ENCODE results near the gene PEX5.

PEX5 gene

DNA sequence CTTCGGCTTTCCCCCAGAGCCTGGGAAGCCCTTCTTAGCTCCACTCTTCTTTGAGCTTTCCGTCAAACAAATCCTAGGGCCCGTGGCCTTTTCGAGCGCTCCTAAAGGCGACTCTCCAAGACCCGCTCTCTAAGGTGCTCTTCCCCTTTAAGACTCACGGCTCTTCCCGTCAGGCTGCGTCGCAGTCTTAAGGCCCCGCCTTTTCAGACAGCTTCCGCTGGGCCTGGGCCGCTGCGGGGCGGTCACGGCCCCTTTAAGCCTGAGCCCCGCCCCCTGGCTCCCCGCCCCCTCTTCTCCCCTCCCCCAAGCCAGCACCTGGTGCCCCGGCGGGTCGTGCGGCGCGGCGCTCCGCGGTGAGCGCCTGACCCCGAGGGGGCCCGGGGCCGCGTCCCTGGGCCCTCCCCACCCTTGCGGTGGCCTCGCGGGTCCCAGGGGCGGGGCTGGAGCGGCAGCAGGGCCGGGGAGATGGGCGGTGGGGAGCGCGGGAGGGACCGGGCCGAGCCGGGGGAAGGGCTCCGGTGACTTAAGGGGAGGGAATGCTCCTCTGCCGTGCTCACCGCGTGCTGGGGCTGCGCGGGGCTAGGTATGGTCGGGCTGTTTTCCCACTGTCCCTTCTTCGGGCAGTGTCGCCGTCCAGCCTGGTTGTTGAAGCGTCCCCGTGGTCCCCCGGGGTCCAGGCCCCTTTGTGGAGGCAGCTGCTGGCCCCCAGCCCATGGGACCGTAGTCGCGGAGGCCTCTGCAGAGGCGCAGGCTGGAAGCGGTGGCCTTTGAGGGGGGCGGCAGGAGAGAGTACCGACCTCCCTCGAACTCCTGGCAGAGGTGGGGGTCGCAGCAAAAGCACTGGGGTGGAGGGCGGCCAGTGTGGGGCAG, at the start of gene PEX5:
Gene PEX5, plus strand, starts transcription at position 289 of the 870 bp plus-strand sequence. CDS start 692 bp downstream, outside the sequence.
- DNase-seq, result peak; percentile 85

DNA sequence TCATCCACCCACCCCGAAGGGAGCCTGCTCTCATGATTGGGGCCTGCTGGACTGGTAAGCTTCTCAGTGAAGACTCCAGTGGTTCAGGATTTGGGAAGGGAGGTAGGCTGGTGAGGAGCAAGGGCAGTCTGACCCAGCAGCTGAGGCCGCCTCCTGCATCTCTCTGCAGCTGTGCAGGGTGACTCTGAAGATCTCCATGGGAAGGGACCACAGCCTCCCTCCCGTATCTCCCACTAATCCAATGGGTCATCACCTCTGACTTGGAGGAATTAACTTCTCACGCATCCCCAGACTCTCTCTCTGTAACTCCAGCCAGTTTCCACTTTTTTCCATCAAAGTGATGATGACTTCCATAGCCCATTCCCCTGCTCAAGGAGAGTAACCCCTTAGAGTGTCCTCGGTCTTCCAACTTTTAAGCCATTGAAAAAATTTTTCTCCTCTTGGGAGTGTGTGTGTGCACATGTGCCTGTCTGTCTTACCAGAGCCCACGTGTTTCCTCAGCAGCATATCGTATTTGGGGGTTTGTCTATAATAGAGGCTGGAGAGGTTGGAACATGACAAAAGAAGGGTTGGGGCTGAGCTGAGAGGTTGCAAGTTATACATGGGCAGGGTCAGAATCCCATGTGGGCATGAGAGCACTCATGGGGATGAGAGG, 48.0 kb upstream of the PEX5 start:
- no peak for DNase-seq

DNA sequence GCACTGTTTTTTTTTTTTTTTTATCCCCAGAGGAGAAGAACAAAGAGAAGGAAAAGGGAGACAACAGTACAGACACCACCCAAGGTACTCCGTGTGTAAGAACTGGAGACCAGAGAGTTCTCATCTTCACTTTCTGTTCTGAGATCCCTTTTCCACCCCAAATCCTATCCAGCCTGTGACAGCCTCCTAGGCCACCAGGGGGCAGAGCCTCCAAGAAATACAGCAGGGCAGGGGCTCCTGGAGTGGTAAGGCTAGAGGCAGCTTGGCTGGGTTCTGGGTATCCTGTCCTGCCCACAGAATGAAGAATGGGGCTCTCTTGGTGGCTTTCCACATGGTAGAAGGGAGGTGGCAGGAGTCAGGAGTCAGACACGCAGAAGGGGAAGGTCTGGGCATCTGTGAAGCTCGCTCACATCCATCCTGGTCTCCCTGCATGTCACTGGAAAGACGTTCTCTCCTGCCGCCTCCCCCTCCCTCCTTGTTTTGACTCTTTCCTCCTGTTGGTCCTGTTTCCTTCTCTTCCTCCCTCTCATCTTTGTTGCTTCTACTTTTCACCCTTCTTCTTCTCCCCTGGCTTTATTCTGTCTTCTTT, 47.3 kb upstream of the PEX5 start:
- peak; percentile 54 for DNase-seq

DNA sequence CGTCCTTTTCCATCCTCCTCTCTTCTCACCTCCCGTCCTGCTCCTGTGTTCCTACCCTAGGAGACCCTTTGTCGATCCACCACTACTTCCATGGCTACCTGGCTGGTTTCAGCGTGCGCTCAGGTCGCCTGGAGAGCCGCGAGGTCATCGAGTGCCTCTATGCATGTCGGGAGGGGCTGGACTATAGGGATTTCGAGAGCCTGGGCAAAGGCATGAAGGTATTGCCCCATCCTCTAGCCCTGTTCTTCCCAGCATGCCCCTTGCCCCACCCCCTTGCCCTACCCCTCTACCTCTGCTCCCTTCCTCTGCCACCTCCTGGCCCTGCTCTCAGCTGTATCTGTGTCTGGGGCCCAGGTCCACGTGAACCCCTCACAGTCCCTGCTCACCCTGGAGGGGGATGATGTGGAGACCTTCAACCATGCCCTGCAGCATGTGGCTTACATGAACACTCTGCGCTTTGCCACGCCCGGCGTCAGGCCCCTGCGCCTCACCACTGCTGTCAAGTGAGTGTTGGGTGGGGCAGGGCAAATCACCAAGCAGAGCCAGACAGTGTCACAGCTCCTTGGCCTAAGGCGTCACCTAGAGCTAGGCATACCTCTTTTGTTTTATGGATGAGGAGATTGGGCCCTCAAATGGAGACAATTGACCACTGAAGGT, 46.5 kb upstream of the PEX5 start:
- no peak for DNase-seq

- DNase-seq, result no peak
Observed at GRCh38 chr12:7143564-7143963, 45.9 kb upstream of the PEX5 start.

- DNase-seq, result peak; percentile 11
Observed at GRCh38 chr12:7144414-7145120, 44.9 kb upstream of the PEX5 start.

DNA sequence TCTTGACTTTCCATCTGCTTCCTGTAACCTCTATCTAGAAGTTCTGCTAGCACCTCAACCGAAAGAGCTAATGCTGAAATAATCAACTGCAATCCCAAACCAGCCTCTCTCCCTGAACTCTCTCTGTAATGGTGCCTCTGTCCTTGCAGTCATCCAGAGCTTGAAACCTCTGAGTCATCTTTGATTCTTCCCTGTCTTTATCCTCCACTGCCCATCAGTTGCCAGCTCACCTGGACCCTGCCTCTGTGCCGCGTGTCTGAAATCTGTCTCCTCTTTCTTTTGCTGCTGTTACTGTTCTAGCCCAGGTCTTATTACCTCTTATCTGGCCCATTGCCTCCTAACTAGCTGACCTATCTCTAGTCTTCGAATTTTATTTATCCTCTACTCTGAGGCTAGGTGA, 43.8 kb upstream of the PEX5 start:
- no peak for DNase-seq

DNA sequence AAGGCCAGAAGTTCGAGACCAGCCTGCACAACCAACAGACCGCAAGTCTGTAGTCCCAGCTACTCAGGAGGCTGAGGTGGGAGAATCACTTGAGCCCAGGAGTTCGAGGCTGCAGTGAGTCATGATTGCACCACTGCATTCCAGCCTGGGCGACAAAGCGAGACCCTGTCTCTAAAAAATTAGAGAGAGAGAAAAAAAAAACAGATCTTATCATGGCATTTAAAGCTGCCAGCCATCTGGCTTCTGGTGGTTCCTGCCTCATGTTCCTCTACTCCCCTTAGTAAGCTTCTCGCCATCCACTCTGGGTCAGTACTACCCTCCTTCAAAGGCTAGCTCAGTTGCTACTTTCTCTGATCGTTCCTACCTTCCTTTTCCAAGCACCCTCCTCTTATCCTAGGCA, 43.3 kb upstream of the PEX5 start:
- DNase-seq, result no peak

DNA sequence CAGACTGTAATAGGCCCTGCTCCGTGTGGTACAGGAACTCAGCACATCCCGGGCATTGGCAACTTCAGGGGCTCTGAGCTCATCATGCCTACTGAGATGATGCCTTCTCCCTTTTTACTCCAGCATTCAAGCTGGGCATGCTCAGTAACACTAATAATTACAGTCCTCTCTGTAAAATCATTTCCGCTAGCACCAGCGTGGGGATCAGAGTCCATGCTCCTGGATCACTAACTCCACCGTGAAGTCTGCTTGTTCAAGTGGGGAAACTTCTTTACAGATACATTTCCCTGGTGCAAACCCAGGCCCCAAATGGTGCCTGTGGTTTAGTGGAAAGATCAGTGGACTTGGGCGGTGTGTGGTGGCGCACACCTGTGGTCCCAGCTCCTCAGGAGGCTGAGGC, 42.6 kb upstream of the PEX5 start:
- no peak for DNase-seq

DNA sequence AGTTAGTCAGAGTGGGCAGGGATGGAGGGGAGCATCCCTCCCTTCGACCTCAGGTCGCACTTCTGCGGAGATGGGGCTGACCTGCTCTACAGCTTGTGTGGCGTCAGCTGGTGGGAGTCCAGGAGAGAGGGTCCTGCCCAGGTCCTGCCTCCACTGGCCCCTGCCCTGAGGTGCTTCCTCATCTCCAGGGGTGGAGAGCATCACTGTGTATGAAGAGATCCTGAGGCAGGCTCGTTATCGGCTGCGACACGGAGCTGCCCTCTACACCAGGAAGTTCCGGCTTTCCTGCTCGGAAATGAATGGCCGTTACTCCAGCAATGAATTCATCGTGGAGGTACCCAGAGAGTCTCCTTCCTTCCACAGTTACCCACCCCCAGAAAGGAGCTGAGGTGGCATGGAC, 39.1 kb upstream of the PEX5 start:
- no peak for DNase-seq

DNA sequence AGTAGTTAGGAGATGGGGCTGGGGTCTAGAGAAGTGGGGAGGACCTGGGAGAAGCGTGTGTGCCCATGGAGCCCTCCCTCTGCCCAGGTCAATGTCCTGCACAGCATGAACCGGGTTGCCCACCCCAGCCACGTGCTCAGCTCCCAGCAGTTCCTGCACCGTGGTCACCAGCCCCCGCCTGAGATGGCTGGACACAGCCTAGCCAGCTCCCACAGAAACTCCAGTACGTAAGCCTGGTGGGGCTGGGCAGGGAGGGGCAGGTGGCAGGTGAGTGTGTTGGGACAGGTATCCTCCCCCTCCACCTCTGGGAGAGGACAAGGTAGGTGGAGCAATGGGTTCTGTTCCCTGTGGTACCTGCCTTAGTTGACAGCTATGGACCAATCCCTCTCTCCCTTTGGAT, 38.6 kb upstream of the PEX5 start:
- DNase-seq, result no peak

DNA sequence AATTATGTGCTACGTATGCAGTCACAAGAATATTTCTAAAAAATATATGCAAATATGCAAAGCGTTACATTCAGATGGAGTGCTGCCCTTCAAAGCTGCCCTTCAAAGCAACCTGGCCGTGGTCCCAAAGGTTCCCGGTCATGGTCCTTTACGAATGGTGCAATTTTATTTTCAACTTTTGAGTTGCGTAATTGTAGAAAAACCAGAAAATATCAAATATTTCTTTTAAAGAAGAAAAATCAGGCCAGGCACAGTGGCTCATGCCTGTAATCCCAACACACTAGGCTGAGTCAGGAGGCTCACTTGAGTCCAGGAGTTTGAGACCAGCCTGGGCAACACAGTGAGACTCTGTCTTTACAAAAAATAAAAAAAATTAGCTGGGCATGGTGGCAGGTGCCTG, 38.0 kb upstream of the PEX5 start:
- DNase-seq, result no peak

DNA sequence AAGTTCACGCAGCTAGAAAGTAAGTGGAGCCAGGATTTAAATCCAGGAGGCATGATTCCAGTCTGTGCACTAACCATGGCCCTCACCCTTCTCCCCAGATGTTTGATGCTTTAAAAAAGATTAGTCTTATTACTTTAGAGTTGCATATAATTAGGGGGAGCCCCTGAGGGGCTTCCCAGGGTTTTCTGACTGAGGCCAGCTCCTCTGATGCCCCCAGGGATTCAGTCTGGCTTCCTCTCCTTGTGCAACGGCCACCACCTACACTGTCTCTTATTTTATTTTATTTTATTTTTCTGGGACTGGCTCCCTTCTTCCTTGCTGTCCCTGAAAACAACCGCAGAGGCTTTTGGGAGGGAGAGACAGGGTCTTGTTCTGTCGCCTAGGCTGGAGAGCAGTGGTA, 36.7 kb upstream of the PEX5 start:
- DNase-seq, result no peak

DNA sequence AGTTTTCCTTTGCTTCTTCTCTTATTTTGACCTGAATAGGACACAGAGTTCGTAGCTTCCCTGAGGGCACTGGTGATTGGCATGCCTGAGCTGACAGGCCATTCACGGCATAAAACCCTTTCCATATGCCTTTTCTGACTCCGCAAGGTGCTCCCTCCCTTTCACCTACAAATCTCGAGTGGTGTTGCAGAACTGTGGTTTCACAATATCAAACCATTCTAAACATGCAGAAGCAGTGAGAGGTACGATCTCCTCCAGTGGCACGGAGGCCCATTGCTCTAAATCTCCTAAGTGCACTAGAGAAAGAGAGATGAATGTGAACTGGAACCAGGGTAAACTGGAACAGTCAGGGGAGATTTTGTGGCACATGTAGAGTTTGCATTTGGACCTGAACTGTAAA, 35.4 kb upstream of the PEX5 start:
- no peak for DNase-seq

DNA sequence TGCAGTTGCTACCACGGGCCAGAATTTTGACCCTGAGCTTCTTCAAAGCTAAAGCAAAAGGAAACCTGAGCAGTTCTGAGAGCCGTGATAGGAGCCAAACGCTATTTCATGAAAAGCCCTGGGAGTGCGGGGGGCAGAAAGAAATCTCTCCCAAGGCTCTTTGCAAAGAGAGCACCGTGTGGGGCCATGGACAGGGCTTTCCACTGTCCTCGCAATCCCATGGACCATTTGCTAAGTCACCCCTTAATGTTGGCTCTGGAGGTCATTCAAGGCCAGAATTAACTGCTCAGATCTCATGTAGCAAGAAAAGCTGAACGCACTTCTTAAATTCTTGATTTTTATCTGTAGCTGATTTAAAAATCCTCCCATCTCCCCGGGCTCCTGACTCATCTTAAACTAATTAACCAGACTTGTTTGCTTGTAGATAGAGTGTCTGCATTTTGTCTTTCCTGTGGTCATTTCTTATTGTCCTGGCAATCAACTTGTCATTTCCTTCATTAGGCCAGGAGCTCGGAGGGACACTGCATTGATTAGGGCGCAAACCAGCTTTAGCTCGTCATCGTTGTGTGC, 34.5 kb upstream of the PEX5 start:
- no peak for DNase-seq

- no peak for DNase-seq
Observed at GRCh38 chr12:7155471-7156034, 33.9 kb upstream of the PEX5 start.

DNA sequence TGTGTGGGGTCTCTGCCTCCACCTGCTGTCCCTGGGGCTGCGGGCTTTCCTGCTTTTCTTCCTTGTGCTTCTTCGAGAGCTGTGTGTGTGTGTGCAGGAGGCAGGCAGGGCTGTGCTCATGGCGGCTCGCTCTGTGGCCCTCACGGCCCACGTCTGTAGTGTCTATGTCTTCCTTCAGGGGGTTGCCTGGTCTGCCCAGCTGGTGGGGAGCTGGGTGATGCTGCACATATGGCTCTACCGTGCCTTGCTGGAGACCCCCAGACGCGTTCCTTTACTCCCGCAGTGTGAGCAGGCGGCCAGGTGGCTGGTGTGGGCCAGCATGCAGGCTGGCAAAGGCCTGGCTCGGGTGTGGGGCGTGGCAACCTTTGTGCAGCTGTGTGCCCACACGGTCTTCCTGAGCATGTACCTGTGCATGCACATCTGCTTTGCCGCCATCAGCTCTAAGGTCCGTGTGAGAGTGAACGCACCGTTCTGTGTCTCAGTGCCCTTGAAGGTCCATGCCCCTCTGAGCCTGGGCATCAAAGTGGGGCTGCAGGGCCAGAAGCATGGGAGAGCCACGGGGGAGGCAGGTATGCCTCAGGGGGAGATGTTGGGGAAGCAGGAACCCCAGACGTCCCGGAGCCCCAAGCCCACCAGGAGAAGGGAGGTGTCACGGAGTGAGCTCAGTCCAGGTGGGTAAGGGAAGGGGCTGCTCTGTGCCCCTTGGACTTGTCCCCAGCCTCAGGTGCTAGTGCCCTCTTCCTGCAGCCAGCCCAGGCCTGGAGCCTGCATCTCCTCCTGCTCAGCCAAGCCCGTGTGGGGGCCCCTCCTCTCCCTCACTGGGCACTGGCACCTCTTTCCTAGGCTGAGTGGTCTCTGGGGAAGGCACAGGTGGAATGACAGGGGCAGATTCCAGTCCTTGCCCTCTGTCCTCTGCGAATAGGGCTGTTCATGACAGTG, 33.0 kb upstream of the PEX5 start:
- no peak for DNase-seq

DNA sequence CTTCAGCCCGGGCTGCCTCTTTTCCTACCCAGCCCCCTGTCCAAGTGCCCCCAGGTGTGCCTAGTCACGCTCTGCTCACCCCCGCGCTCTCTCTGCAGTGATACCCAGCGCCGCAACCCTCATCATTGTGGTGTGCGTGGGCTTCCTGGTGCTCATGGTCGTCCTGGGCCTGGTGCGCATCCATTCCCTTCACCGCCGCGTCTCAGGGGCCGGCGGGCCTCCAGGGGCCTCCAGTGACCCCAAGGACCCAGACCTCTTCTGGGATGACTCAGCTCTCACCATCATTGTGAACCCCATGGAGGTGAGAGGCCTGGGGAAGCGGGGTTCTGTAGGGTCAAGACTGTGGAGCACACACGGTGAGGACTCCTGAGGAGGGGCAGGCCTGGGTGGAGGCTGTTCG, 32.1 kb upstream of the PEX5 start:
- no peak for DNase-seq

DNA sequence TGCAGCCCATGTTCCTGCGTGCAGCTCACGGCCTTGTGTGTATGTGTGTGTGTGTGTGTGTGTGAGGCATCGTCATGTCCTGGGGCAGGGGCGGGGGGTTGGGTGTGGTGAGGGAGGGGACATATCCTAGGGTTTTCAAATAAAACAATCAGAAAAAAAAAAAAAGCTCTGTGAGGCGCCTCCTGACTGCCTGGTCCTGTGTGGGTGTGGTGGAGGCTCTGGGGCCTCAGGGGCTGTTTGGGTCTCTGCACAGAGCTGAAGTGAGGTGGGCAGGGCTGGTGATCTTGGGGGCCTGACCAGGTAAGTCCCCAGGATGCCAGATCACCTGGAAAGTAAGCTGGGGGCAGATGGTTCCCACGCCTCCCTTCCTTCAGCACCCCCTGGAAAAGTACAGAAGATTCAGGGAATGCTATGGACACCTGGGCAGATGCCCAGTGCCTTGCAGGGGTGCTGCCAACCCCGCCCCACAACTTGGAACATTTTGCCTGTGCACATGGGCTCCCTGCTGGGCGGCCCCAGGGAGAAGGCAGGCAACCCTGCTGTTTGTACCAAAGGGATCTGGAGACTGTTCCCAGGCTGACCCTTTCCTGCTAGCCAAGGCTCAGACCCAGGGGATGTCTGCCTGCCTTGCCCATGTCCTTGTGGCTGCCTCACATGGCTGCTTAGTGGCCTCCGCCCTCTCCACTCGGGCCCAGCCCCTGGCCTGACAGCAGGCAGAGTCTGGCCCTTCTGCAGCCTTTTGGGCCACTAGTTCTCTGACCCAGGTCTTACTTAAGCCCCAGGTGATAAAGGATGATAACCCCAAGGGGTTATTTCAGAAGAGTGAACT, 30.5 kb upstream of the PEX5 start:
- DNase-seq, result no peak

DNA sequence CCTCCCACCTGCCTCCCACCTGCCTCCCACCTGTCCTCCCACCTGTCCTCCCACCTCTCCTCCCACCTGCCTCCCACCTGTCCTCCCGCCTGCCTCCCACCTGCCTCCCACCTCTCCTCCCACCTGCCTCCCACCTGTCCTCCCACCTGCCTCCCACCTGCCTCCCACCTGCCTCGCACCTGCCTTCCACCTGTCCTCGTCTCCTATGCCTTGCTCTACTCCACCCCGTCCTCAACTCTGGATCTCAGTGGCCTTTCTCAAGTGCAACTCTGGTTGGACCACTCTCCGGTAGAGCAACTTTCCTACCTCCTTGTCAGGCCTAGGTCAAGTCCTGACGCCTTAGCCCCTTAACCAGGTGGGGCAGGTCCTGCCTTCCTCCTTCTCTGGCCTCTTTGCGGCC, 29.3 kb upstream of the PEX5 start:
- no peak for DNase-seq
